HepG2 (cell line): Measurements from ENCODE around the gene SMIM20. TPM values are rescaled to one million over a fixed set of nuclear protein-coding genes. Genes with fewer than 3 reads are reported as not detected.
A peak's percentile ranks its signal among the peaks of the same experiment; 100 is the strongest.

ENCODE experiments used
- ARHGAP35 ChIP-seq: sonication (generic); formaldehyde crosslinking; IDR thresholded peaks from 2 replicates; pipeline ENCODE4 v1.9.0; 2022; ENCODE audit warnings: mild to moderate bottlenecking, inconsistent platforms, moderate library complexity, missing genetic modification reagents, borderline replicate concordance
- HOXA7 ChIP-seq: sonication (generic); formaldehyde crosslinking; IDR thresholded peaks from 2 replicates; pipeline ENCODE4 v1.8.1; 2022; ENCODE audit warnings: mild to moderate bottlenecking, missing genetic modification reagents, moderate library complexity
- MIXL1 ChIP-seq: IDR thresholded peaks from 2 replicates; pipeline ENCODE4 v1.6.1; 2016
- NFIB ChIP-seq: sonication (generic); formaldehyde crosslinking; IDR thresholded peaks from 2 replicates; pipeline ENCODE4 v1.9.0; 2021; ENCODE audit warnings: missing genetic modification reagents, mild to moderate bottlenecking, borderline replicate concordance
- PHF21A ChIP-seq: sonication (generic); formaldehyde crosslinking; IDR thresholded peaks from 2 replicates; pipeline ENCODE4 v1.5.0; 2020; ENCODE audit warnings: mild to moderate bottlenecking, missing genetic modification reagents
- PITX1 ChIP-seq: sonication (generic); formaldehyde crosslinking; IDR thresholded peaks from 2 replicates; pipeline ENCODE4 v1.5.1; 2020; ENCODE audit warnings: mild to moderate bottlenecking, missing genetic modification reagents
- RARA ChIP-seq: IDR thresholded peaks from 2 replicates; pipeline ENCODE4 v1.6.1; 2016; ENCODE audit warnings: missing genetic modification reagents, missing compliant biosample characterization
- RBAK ChIP-seq: sonication (generic); formaldehyde crosslinking; IDR thresholded peaks from 2 replicates; pipeline ENCODE4 v1.5.1; 2020; ENCODE audit warnings: mild to moderate bottlenecking, missing genetic modification reagents
- RELA ChIP-seq: sonication (generic); formaldehyde crosslinking; IDR thresholded peaks from 2 replicates; pipeline ENCODE4 v1.4.0; 2020; ENCODE audit warnings: missing genetic modification reagents
- RFX5 ChIP-seq: IDR thresholded peaks from 2 replicates; pipeline ENCODE4 v1.6.1; 2011; ENCODE audit warnings: low read depth, low read length, improper control_type of control experiment
- RFXAP ChIP-seq: sonication (generic); formaldehyde crosslinking; IDR thresholded peaks from 2 replicates; pipeline ENCODE4 v1.4.0; 2020; ENCODE audit warnings: missing genetic modification reagents, borderline replicate concordance
- RXRB ChIP-seq: IDR thresholded peaks from 2 replicates; pipeline ENCODE4 v1.6.1; 2016; ENCODE audit warnings: borderline replicate concordance, missing genetic modification reagents, missing compliant biosample characterization
- SP2 ChIP-seq: sonication (generic); formaldehyde crosslinking; IDR thresholded peaks from 2 replicates; pipeline ENCODE4 v1.5.1; 2020; ENCODE audit warnings: mild to moderate bottlenecking, missing genetic modification reagents
- TAF1 ChIP-seq: sonication (generic); formaldehyde crosslinking; IDR thresholded peaks from 2 replicates; pipeline ENCODE4 v1.4.0; 2020; ENCODE audit warnings: missing genetic modification reagents
- ZBTB20 ChIP-seq: sonication (generic); formaldehyde crosslinking; IDR thresholded peaks from 2 replicates; pipeline ENCODE4 v1.8.1; 2023; ENCODE audit warnings: missing genetic modification reagents, low read depth, mild to moderate bottlenecking, borderline replicate concordance
- ZFP1 ChIP-seq: IDR thresholded peaks from 2 replicates; pipeline ENCODE4 v1.6.1; 2016
- ZNF160 ChIP-seq: sonication (generic); formaldehyde crosslinking; IDR thresholded peaks from 2 replicates; pipeline ENCODE4 v1.8.0; 2022; ENCODE audit warnings: mild to moderate bottlenecking, inconsistent platforms, missing genetic modification reagents
- ZNF296 ChIP-seq: sonication (generic); formaldehyde crosslinking; conservative IDR thresholded peaks from 2 replicates; pipeline ENCODE4 v1.5.0; 2020; ENCODE audit warnings: mild to moderate bottlenecking, missing genetic modification reagents
- ZNF329 ChIP-seq: sonication (generic); formaldehyde crosslinking; IDR thresholded peaks from 2 replicates; pipeline ENCODE4 v1.9.0; 2021; ENCODE audit warnings: low read depth, mild to moderate bottlenecking, missing genetic modification reagents
- ZNF512 ChIP-seq: sonication (generic); formaldehyde crosslinking; IDR thresholded peaks from 2 replicates; pipeline ENCODE4 v1.4.0; 2020; ENCODE audit warnings: mild to moderate bottlenecking, missing genetic modification reagents
- ZNF563 ChIP-seq: sonication (generic); formaldehyde crosslinking; IDR thresholded peaks from 2 replicates; pipeline ENCODE4 v1.8.0; 2022; ENCODE audit warnings: mild to moderate bottlenecking, moderate library complexity, missing genetic modification reagents
- ZNF570 ChIP-seq: sonication (generic); formaldehyde crosslinking; IDR thresholded peaks from 2 replicates; pipeline ENCODE4 v1.4.0; 2020; ENCODE audit warnings: mild to moderate bottlenecking, missing genetic modification reagents, borderline replicate concordance
- ZNF792 ChIP-seq: IDR thresholded peaks from 2 replicates; pipeline ENCODE4 v1.6.1; 2016
- polyA plus RNA-seq, 8 experiments: library from polyadenylated mRNA; depleted of rRNA in 3 of 8; stranded (reverse) in 7 of 8; unstranded in 1 of 8; fragments of >200 nt; fragmentation: Illumina TruSeq in 4 of 8; extraction: Trizol in 4 of 8; gene quantifications; 2 replicates each; pipeline versions ENCODE4 v1.2.1 to v1.2.3, GENCODE V29; 2011 to 2016; ENCODE audit warnings: low read depth in 4 of 8, missing spikeins in 1 of 8, mixed read lengths in 1 of 8; ENCODE audit not compliant: insufficient read depth in 1 of 8
- total RNA-seq, 5 experiments: library from RNA; depleted of rRNA; stranded (reverse); fragments of >200 nt; fragmentation: Illumina TruSeq; extraction: Trizol; gene quantifications; 2 replicates each; pipeline ENCODE4 v1.2.3, GENCODE V29; 2016; ENCODE audit warnings: low read depth in 1 of 5
- TF ChIP-seq, protein P1 (sequence below): IDR thresholded peaks from 2 replicates; pipeline ENCODE4 v1.6.1; 2016; ENCODE audit warnings: mild to moderate bottlenecking
- TF ChIP-seq, protein P2 (sequence below): IDR thresholded peaks from 2 replicates; pipeline ENCODE4 v1.6.1; 2016; ENCODE audit warnings: missing compliant biosample characterization, missing genetic modification reagents, borderline replicate concordance

SMIM20 gene
- total and polyA plus RNA-seq, 2 of the 13 experiments (the other 11 are each of a cell fraction or from before 2014, with no cell fraction given) = 26.3 to 30.2 TPM

GRCh38 chr4:25950461-25951389, 36.7 kb downstream of the SMIM20 start (continued):
- TF ChIP-seq RFX5 = no peak
- TF ChIP-seq, protein P1, sequence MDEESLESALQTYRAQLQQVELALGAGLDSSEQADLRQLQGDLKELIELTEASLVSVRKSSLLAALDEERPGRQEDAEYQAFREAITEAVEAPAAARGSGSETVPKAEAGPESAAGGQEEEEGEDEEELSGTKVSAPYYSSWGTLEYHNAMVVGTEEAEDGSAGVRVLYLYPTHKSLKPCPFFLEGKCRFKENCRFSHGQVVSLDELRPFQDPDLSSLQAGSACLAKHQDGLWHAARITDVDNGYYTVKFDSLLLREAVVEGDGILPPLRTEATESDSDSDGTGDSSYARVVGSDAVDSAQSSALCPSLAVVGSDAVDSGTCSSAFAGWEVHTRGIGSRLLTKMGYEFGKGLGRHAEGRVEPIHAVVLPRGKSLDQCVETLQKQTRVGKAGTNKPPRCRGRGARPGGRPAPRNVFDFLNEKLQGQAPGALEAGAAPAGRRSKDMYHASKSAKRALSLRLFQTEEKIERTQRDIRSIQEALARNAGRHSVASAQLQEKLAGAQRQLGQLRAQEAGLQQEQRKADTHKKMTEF (CRISPR knock-in tag) = no peak
- no peak for TF ChIP-seq RELA (CRISPR knock-in tag)
- TF ChIP-seq RFXAP (CRISPR knock-in tag) = no peak
- TF ChIP-seq ZNF160 = no peak
- peak; percentile 78 for TF ChIP-seq RBAK (CRISPR knock-in tag)
- no peak for TF ChIP-seq ZFP1 (CRISPR knock-in tag)
- TF ChIP-seq, protein P2, sequence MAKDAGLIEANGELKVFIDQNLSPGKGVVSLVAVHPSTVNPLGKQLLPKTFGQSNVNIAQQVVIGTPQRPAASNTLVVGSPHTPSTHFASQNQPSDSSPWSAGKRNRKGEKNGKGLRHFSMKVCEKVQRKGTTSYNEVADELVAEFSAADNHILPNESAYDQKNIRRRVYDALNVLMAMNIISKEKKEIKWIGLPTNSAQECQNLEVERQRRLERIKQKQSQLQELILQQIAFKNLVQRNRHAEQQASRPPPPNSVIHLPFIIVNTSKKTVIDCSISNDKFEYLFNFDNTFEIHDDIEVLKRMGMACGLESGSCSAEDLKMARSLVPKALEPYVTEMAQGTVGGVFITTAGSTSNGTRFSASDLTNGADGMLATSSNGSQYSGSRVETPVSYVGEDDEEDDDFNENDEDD (CRISPR knock-in tag) = no peak
- no peak for TF ChIP-seq ZNF792 (CRISPR knock-in tag)
- TF ChIP-seq ZNF329 (CRISPR knock-in tag) = no peak
- no peak for TF ChIP-seq PHF21A (CRISPR knock-in tag)
- TF ChIP-seq NFIB (CRISPR knock-in tag) = no peak
- TF ChIP-seq ZNF563 (CRISPR knock-in tag) = no peak
- 0 out of 2 replicates have a peak, but pooled peaks have one; percentile 24 for TF ChIP-seq TAF1
- TF ChIP-seq ZNF296 (CRISPR knock-in tag) = no peak
- TF ChIP-seq RXRB (CRISPR knock-in tag) = peak; percentile 24; the same call in 1 of the 2 replicates
- TF ChIP-seq ZNF570 (CRISPR knock-in tag) = no peak
- no peak for TF ChIP-seq PITX1 (CRISPR knock-in tag)
- TF ChIP-seq MIXL1 (CRISPR knock-in tag) = no peak
- no peak for TF ChIP-seq HOXA7 (CRISPR knock-in tag)
- TF ChIP-seq SP2 (CRISPR knock-in tag) = no peak
- TF ChIP-seq ZBTB20 (CRISPR knock-in tag) = no peak
- no peak for TF ChIP-seq ARHGAP35 (CRISPR knock-in tag)
- no peak for TF ChIP-seq ZNF512 (CRISPR knock-in tag)
- peak; percentile 83 for TF ChIP-seq RARA (CRISPR knock-in tag)
